Keratinocyte (primary cell): ENCODE data around the gene NPTXR. TPM values are rescaled to one million over a fixed set of nuclear protein-coding genes. Genes with fewer than 3 reads are reported as not detected.

Experiments used
- DNase-seq: peaks from one replicate; pipeline ENCODE4 v3.0.0-alpha.2; 2011; ENCODE audit warnings: low read depth, missing footprints, low spot score
- FAIRE-seq: peaks from 2 replicates; lab custom pipeline; 2011; peaks lifted over from hg19 to GRCh38; lab: Jason Lieb, UNC
- H2AFZ ChIP-seq: 2 replicates; pipeline ENCODE4 v1.6.0; 2012; ENCODE audit warnings: low read length, control low read depth, inconsistent platforms; ENCODE audit not compliant: control insufficient read depth
- H3K27ac ChIP-seq: 2 replicates; pipeline ENCODE4 v1.5.1; 2011; ENCODE audit warnings: low read length; ENCODE audit not compliant: control insufficient read depth, insufficient read depth
- H3K27me3 ChIP-seq: 3 replicates; pipeline ENCODE4 v1.6.0; 2011; ENCODE audit warnings: low read length; ENCODE audit not compliant: control insufficient read depth, insufficient read depth; ENCODE audit errors: extremely low read depth
- H3K36me3 ChIP-seq, 2 experiments: 2 replicates in 1 of 2; 3 replicates in 1 of 2; pipeline ENCODE4 v1.5.1; 2011; ENCODE audit warnings: low read length in 2 of 2, mild to moderate bottlenecking in 1 of 2; ENCODE audit not compliant: control insufficient read depth in 2 of 2, insufficient read depth in 2 of 2; ENCODE audit errors: extremely low read depth in 1 of 2
- H3K4me1 ChIP-seq: 3 replicates; pipeline ENCODE4 v1.5.1; 2011; ENCODE audit warnings: low read length; ENCODE audit not compliant: control insufficient read depth, insufficient read depth; ENCODE audit errors: extremely low read depth
- H3K4me2 ChIP-seq: 3 replicates; pipeline ENCODE4 v1.6.0; 2011; ENCODE audit warnings: low read depth, low read length; ENCODE audit not compliant: control insufficient read depth, insufficient read depth; ENCODE audit errors: extremely low read depth
- H3K4me3 ChIP-seq, 3 experiments: fragments of 200-600 bp in 1 of 3; sonication (generic) in 1 of 3; 2 replicates in 2 of 3; 3 replicates in 1 of 3; pipeline ENCODE4 v1.5.1; 2011 to 2016; ENCODE audit warnings: low read length in 3 of 3, mild to moderate bottlenecking in 3 of 3, control low read depth in 2 of 3, inconsistent platforms in 1 of 3, low read depth in 1 of 3, mixed read lengths in 1 of 3, mixed run types in 1 of 3, moderate library complexity in 1 of 3; ENCODE audit not compliant: control insufficient read depth in 2 of 3, insufficient read depth in 2 of 3; ENCODE audit errors: extremely low read depth in 1 of 3
- H3K79me2 ChIP-seq: 2 replicates; pipeline ENCODE4 v1.6.0; 2012; ENCODE audit warnings: low read length; ENCODE audit not compliant: control insufficient read depth, insufficient read depth
- H3K9ac ChIP-seq: 3 replicates; pipeline ENCODE4 v1.6.0; 2011; ENCODE audit warnings: low read length; ENCODE audit not compliant: control insufficient read depth, insufficient read depth; ENCODE audit errors: extremely low read depth
- H3K9me1 ChIP-seq: 3 replicates; pipeline ENCODE4 v1.6.0; 2011; ENCODE audit warnings: low read length; ENCODE audit not compliant: control insufficient read depth, insufficient read depth; ENCODE audit errors: extremely low read depth
- H3K9me3 ChIP-seq: 2 replicates; pipeline ENCODE4 v1.5.1; 2012; ENCODE audit warnings: low read depth, low read length; ENCODE audit not compliant: control insufficient read depth
- H4K20me1 ChIP-seq: 3 replicates; pipeline ENCODE4 v1.6.0; 2011; ENCODE audit warnings: low read length; ENCODE audit not compliant: control insufficient read depth, insufficient read depth; ENCODE audit errors: extremely low read depth
- CTCF ChIP-seq, 3 experiments: IDR thresholded peaks in 1 of 3; conservative IDR thresholded peaks in 1 of 3; optimal IDR thresholded peaks in 1 of 3; 2 replicates in 2 of 3; 3 replicates in 1 of 3; pipeline versions ENCODE3 to v1.5.1; 2011; ENCODE audit warnings: low read length in 3 of 3, mild to moderate bottlenecking in 3 of 3, moderate library complexity in 2 of 3, control low read depth in 1 of 3, inconsistent platforms in 1 of 3; ENCODE audit not compliant: insufficient read depth in 2 of 3; ENCODE audit errors: extremely low read depth in 1 of 3
- EZH2 ChIP-seq: IDR thresholded peaks from one replicate; pipeline ENCODE4 v1.6.1; 2012; ENCODE audit warnings: inconsistent platforms, mild to moderate bottlenecking, low read length, moderate library complexity
- dilution Hi-C: fragments of 300-500 bp; cut with MboI; formaldehyde crosslinking; loops from one replicate; pipeline ENCODE4 v1.7.0; 2020; ENCODE audit warnings: low sequenced_read_pairs; ENCODE audit not compliant: extremely low pct_ligation_motif_present
- polyA plus RNA-seq, 5 experiments: library from polyadenylated mRNA; depleted of rRNA in 3 of 5; stranded (reverse) in 3 of 5; stranded (forward) in 1 of 5; unstranded in 1 of 5; fragments of >200 nt; gene quantifications; 1 replicate in 1 of 5; 2 replicates in 3 of 5; 3 replicates in 1 of 5; pipeline versions ENCODE4 v1.2.1 to v1.2.3, GENCODE V29; 2011 to 2012; ENCODE audit warnings: missing spikeins in 2 of 5, low read depth in 1 of 5, low replicate concordance in 1 of 5

NPTXR gene
- polyA plus RNA-seq, 1 donor (not counting 4 experiments of a cell fraction or from before 2014, with no cell fraction given) = 0.03 TPM

- Histone ChIP-seq H3K4me1 (no peaks in the 10 kb centered on the region), H3K27ac (no peak overlapping the region), H4K20me1 (no peaks in the 10 kb centered on the region), H3K79me2 (no peaks in the 10 kb centered on the region), H3K36me3 (no peaks in the 10 kb centered on the region), H2AFZ (no peak overlapping the region), H3K27me3 (peaks cover 7% of the 10 kb centered on the region), H3K4me2 (no peak overlapping the region), H3K9me3 (no peaks in the 10 kb centered on the region), H3K4me3 (no peak overlapping the region), H3K9me1 (no peaks in the 10 kb centered on the region), H3K9ac (no peak overlapping the region)
- FAIRE-seq (no peak), DNase-seq (no peak)
- dilution Hi-C loops = no loop called here
- no peak for TF ChIP-seq CTCF (optimal IDR thresholded peaks at IDR 0.05 in 1 of 3, IDR thresholded peaks at IDR 0.05 in 1 of 3, conservative IDR thresholded peaks at IDR 0.05 in 1 of 3; ENCODE audit: extremely low read depth in 1 of 3, insufficient read depth in 2 of 3, low read length in 3 of 3)
- TF ChIP-seq EZH2 = no peak
Measured at GRCh38 chr22:38831166-38831945, 12.5 kb downstream of the NPTXR start.

- Histone ChIP-seq H3K27ac (no peak overlapping the region), H3K4me1 (no peaks in the 10 kb centered on the region), H3K36me3 (no peaks in the 10 kb centered on the region), H3K9me1 (no peaks in the 10 kb centered on the region), H3K9me3 (no peaks in the 10 kb centered on the region), H3K9ac (no peak overlapping the region), H3K79me2 (no peaks in the 10 kb centered on the region), H3K4me2 (no peak overlapping the region), H3K27me3 (peaks cover 7% of the 10 kb centered on the region), H2AFZ (no peak overlapping the region), H4K20me1 (no peaks in the 10 kb centered on the region), H3K4me3 (no peak overlapping the region)
- no peak for FAIRE-seq
- dilution Hi-C loops = no loop called here
- TF ChIP-seq CTCF (optimal IDR thresholded peaks at IDR 0.05 in 1 of 3, IDR thresholded peaks at IDR 0.05 in 1 of 3, conservative IDR thresholded peaks at IDR 0.05 in 1 of 3; ENCODE audit: extremely low read depth in 1 of 3, insufficient read depth in 2 of 3, low read length in 3 of 3) (no peak), EZH2 (no peak)
- no peak for DNase-seq
Measured at GRCh38 chr22:38830845-38831108, 13.1 kb downstream of the NPTXR start.
